DND-41 (cell line): ENCODE results near the gene GP1BA.
"Not testable (repeated sequence)": the region's sequence is repeated elsewhere in the genome, so short reads cannot be mapped to it uniquely, and the experiment has no call there.

Experiments used
- ATAC-seq: fragments of 200-7000 bp; cut with Tn5 transposase; 3 replicates; pipeline ENCODE4 v1.9.1; 2021; ENCODE audit warnings: low read depth; ENCODE audit not compliant: insufficient read depth
- DNase-seq: peaks from one replicate; pipeline ENCODE4 v3.0.0-alpha.2; 2020
- H2AFZ ChIP-seq: 2 replicates; pipeline ENCODE4 v1.6.0; 2012; ENCODE audit warnings: low read depth, low read length
- H3K27ac ChIP-seq: 2 replicates; pipeline ENCODE4 v1.5.1; 2012; ENCODE audit warnings: low read length, inconsistent platforms
- H3K27me3 ChIP-seq: fragments of 200-600 bp; sonication (generic); 2 replicates; pipeline ENCODE4 v1.6.0; 2012; ENCODE audit warnings: low read length, mild to moderate bottlenecking, inconsistent platforms; ENCODE audit not compliant: insufficient read depth, poor library complexity
- H3K36me3 ChIP-seq: 2 replicates; pipeline ENCODE4 v1.5.1; 2012; ENCODE audit warnings: low read length, inconsistent platforms; ENCODE audit not compliant: insufficient read depth
- H3K4me1 ChIP-seq: 2 replicates; pipeline ENCODE4 v1.5.1; 2012; ENCODE audit warnings: mild to moderate bottlenecking, low read length; ENCODE audit not compliant: insufficient read depth
- H3K4me2 ChIP-seq: 2 replicates; pipeline ENCODE4 v1.6.0; 2012; ENCODE audit warnings: mild to moderate bottlenecking, moderate library complexity, low read length, inconsistent platforms; ENCODE audit not compliant: insufficient read depth
- H3K4me3 ChIP-seq, 2 experiments: fragments of 200-600 bp in 1 of 2; shearing (Covaris generic) in 1 of 2; 2 replicates each; pipeline ENCODE4 v1.5.1; 2012 to 2016; ENCODE audit warnings: inconsistent platforms in 2 of 2, low read length in 2 of 2, mild to moderate bottlenecking in 2 of 2, low read depth in 1 of 2, moderate library complexity in 1 of 2
- H3K79me2 ChIP-seq: 2 replicates; pipeline ENCODE4 v1.6.0; 2012; ENCODE audit warnings: low read length, inconsistent platforms; ENCODE audit not compliant: insufficient read depth
- H3K9ac ChIP-seq: 2 replicates; pipeline ENCODE4 v1.6.0; 2012; ENCODE audit warnings: low read depth, mild to moderate bottlenecking, inconsistent platforms, low read length, moderate library complexity
- H3K9me3 ChIP-seq: 2 replicates; pipeline ENCODE4 v1.5.1; 2012; ENCODE audit warnings: low read length, moderate library complexity, mild to moderate bottlenecking, inconsistent platforms; ENCODE audit not compliant: insufficient read depth, severe bottlenecking
- H4K20me1 ChIP-seq: 2 replicates; pipeline ENCODE4 v1.6.0; 2012; ENCODE audit warnings: low read length; ENCODE audit not compliant: insufficient read depth
- CTCF ChIP-seq: IDR thresholded peaks from 2 replicates; pipeline ENCODE4 v1.5.1; 2012; ENCODE audit warnings: borderline replicate concordance, low read length, moderate library complexity, mild to moderate bottlenecking; ENCODE audit not compliant: poor library complexity, severe bottlenecking; ENCODE audit errors: extremely low read depth
- EZH2 ChIP-seq: IDR thresholded peaks from 3 replicates; pipeline ENCODE4 v1.6.1; 2012; ENCODE audit warnings: borderline replicate concordance, low read depth, mild to moderate bottlenecking, moderate library complexity, low read length, inconsistent platforms; ENCODE audit not compliant: severe bottlenecking

GP1BA gene

GRCh38 chr17:4921320-4921719, 10.8 kb upstream of the GP1BA start:
- Histone ChIP-seq H3K27me3 (no peaks in the 10 kb centered on the region), H3K79me2 (no peaks in the 10 kb centered on the region), H3K27ac (no peak overlapping the region), H2AFZ (no peak overlapping the region), H4K20me1 (no peaks in the 10 kb centered on the region), H3K4me2 (no peak overlapping the region), H3K9me3 (no peaks in the 10 kb centered on the region), H3K36me3 (no peaks in the 10 kb centered on the region), H3K9ac (no peak overlapping the region), H3K4me1 (no peaks in the 10 kb centered on the region), H3K4me3 (no peak overlapping the region)
- ATAC-seq (no peak), DNase-seq (no peak)
- TF ChIP-seq CTCF = no peak
- no peak for TF ChIP-seq EZH2

- not testable (repeated sequence) for H3K9ac ChIP-seq, H3K4me2 ChIP-seq, H3K4me1 ChIP-seq, H3K9me3 ChIP-seq, H3K27ac ChIP-seq, H3K27me3 ChIP-seq, H3K79me2 ChIP-seq, H3K36me3 ChIP-seq, H3K4me3 ChIP-seq, H4K20me1 ChIP-seq, DNase-seq, H2AFZ ChIP-seq, ATAC-seq
These were observed 5.3 kb upstream of the GP1BA start for GRCh38 chr17:4926577-4927335.

GRCh38 chr17:4928881-4929280, 3.2 kb upstream of the GP1BA start:
- no peak for TF ChIP-seq CTCF
- TF ChIP-seq EZH2 = no peak
- Histone ChIP-seq H3K79me2 (no peaks in the 10 kb centered on the region), H3K27ac (no peak overlapping the region), H3K36me3 (no peaks in the 10 kb centered on the region), H3K9me3 (no peaks in the 10 kb centered on the region), H3K4me2 (no peak overlapping the region), H2AFZ (no peak overlapping the region), H4K20me1 (no peaks in the 10 kb centered on the region), H3K9ac (no peak overlapping the region), H3K27me3 (no peaks in the 10 kb centered on the region), H3K4me3 (no peak overlapping the region), H3K4me1 (no peaks in the 10 kb centered on the region)
- ATAC-seq (no peak), DNase-seq (no peak)

- H3K4me2 ChIP-seq = no peak overlapping the region
- no peaks in the 10 kb centered on the region for H3K4me1 ChIP-seq
- peaks cover 13% of the 10 kb centered on the region for H3K36me3 ChIP-seq
- DNase-seq (no peak), ATAC-seq (no peak)
- no peak overlapping the region for H3K4me3 ChIP-seq
- H3K9me3 ChIP-seq = no peaks in the 10 kb centered on the region
- no peak overlapping the region for H2AFZ ChIP-seq
- H3K9ac ChIP-seq = no peak overlapping the region
- peaks cover 8% of the 10 kb centered on the region; the same call in 1 of the 2 replicates for H4K20me1 ChIP-seq
- H3K27ac ChIP-seq = no peak overlapping the region
- H3K27me3 ChIP-seq = no peaks in the 10 kb centered on the region
- no peaks in the 10 kb centered on the region for H3K79me2 ChIP-seq
- TF ChIP-seq EZH2 = no peak
- no peak for TF ChIP-seq CTCF
These were observed 679 bp downstream of the GP1BA start for GRCh38 chr17:4932756-4933155.
